Measurements from ENCODE around the gene ARHGAP30. TPM values are rescaled to one million over a fixed set of nuclear protein-coding genes. Genes with fewer than 3 reads are reported as not detected.
"Not testable (repeated sequence)": the region's sequence is repeated elsewhere in the genome, so short reads cannot be mapped to it uniquely, and the experiment has no call there.

The ARHGAP30 gene
- total RNA-seq, 1 donor from 2014 or later: 63.7 TPM

DNA sequence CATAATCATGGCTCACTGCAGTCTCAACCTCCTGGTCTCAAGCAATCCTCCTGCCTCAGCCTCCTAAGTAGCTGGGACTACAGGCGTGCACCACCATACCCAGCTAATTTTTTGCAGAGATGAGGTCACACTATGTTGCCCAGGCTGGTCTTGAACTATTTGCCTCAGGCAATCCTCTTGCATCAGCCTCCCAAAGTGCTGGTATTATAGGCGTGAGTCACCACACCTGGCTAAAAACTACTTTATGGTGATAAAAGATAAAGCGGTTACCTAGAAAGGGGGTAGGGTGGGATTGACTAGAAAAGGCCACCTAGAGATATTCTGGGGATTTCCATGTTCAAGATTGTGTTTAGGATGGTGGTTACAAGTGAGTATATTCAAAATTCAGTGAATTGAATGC, 35.9 kb downstream of the ARHGAP30 start:
- no peak overlapping the region for H3K4me3 ChIP-seq
- intact Hi-C loops (cut with DNase I): no loop called here
- no peaks in the 10 kb centered on the region for H3K9me3 ChIP-seq
- TF ChIP-seq, protein P1, sequence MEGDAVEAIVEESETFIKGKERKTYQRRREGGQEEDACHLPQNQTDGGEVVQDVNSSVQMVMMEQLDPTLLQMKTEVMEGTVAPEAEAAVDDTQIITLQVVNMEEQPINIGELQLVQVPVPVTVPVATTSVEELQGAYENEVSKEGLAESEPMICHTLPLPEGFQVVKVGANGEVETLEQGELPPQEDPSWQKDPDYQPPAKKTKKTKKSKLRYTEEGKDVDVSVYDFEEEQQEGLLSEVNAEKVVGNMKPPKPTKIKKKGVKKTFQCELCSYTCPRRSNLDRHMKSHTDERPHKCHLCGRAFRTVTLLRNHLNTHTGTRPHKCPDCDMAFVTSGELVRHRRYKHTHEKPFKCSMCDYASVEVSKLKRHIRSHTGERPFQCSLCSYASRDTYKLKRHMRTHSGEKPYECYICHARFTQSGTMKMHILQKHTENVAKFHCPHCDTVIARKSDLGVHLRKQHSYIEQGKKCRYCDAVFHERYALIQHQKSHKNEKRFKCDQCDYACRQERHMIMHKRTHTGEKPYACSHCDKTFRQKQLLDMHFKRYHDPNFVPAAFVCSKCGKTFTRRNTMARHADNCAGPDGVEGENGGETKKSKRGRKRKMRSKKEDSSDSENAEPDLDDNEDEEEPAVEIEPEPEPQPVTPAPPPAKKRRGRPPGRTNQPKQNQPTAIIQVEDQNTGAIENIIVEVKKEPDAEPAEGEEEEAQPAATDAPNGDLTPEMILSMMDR (IDR thresholded peaks at IDR 0.05): no peak
- H3K27me3 ChIP-seq (ENCODE audit: low read depth): no peaks in the 10 kb centered on the region
- H3K36me3 ChIP-seq: peaks cover 2% of the 10 kb centered on the region
- DNase-seq: no peak
- H3K4me1 ChIP-seq: peaks cover 15% of the 10 kb centered on the region
- H3K27ac ChIP-seq: no peak overlapping the region
- no peak for ATAC-seq

DNA sequence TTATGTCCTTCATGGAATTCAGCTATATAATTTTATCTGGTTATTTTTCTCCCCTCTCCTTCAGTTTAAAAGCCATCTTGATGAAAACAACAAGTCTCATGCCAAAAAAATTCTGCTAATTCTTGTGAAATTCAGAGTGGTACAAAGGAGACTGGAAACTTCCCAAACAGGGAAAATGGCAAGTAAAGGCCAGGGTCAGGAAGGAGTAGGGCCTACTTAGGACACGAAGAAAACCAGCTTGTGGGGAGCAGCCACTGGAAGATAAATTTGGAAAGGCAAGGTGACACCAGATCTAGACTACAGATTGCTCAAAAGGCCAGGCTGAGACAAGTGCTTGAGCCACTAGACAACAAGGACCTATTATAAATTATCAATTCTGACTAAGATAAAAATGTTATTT, 37.3 kb downstream of the ARHGAP30 start:
- no peaks in the 10 kb centered on the region for H3K9me3 ChIP-seq
- intact Hi-C loops (cut with DNase I): no loop called here

DNA sequence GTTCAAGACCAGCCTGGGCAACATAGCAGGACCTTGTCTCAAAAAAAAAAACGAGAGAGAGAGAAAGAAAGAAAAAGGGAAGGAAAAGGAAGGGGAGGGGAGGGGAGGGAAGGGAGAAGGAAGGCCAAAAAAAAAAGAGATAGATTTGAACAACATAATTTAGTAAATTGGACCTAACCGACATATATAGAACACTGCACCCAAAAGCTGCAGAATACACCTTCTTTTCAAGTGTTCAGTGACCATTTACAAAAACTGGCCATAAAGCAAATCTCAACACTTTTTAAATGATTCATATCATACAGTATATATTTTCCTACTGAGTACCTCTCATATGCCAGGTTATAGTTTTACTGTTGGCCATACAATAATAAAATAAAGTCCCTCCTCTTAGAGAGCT, 37.8 kb downstream of the ARHGAP30 start:
- no peaks in the 10 kb centered on the region for H3K27me3 ChIP-seq (ENCODE audit: low read depth)
- TF ChIP-seq, protein P1 (IDR thresholded peaks at IDR 0.05): no peak
- peaks cover 5% of the 10 kb centered on the region for H3K4me1 ChIP-seq
- H3K4me3 ChIP-seq: no peak overlapping the region
- ATAC-seq (no peak), DNase-seq (no peak)
- no peaks in the 10 kb centered on the region for H3K36me3 ChIP-seq
- no peak overlapping the region for H3K27ac ChIP-seq
- intact Hi-C loops (cut with DNase I): no loop called here
- no peaks in the 10 kb centered on the region for H3K9me3 ChIP-seq

More for the DNA sequence above, 37.3 kb downstream of the ARHGAP30 start:
- DNase-seq (no peak), ATAC-seq (peak in 1 of 2 donors; percentile 7)
- Histone ChIP-seq H3K4me3 (no peak overlapping the region), H3K36me3 (no peaks in the 10 kb centered on the region), H3K27ac (no peak overlapping the region), H3K4me1 (peaks cover 5% of the 10 kb centered on the region), H3K27me3 (ENCODE audit: low read depth) (no peaks in the 10 kb centered on the region)
- TF ChIP-seq, protein P1 (IDR thresholded peaks at IDR 0.05): no peak

DNA sequence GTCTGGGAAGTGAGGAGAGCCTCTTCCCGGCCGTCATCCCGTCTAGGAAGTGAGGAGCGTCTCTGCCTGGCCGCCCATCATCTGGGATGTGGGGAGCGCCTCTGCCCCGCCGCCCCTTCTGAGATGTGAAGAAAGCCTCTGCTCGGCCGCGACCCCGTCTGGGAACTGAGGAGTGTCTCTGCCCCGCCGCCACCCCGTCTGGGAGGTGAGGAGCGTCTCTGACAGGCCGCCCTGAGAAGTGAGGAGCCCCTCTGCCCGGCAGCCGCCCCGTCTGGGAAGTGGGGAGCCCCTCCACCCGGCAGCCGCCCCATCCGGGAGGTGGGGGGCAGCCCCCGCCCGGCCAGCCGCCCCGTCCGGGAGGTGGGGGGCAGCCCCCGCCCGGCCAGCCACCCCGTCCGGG, 40.2 kb downstream of the ARHGAP30 start:
- intact Hi-C loops (cut with DNase I); DNase-seq; ATAC-seq; H3K4me1 ChIP-seq; H3K9me3 ChIP-seq; H3K36me3 ChIP-seq; H3K4me3 ChIP-seq; H3K27me3 ChIP-seq (ENCODE audit: low read depth); H3K27ac ChIP-seq: not testable (repeated sequence)

DNA sequence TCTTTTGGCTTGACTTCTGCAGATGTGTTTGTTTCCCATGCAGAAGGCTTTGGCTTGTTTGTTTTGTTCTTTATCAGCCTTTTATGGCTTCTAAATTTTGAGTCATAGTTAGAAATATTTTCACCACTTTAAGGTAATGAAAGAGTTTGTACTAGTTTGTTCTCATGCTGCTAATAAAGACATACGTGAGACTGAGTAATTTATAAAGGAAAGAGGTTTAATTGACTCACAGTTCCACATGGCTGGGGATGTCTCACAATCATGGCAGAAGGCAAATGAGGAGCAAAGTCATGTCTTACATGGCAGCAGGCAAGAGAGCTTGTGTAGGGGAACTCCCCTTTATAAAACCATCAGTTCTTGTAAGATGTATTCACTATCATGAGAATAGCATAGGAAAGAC, 42.7 kb downstream of the ARHGAP30 start:
- H3K27ac ChIP-seq; H3K4me1 ChIP-seq; H3K4me3 ChIP-seq; intact Hi-C loops (cut with DNase I); ATAC-seq; H3K27me3 ChIP-seq (ENCODE audit: low read depth); DNase-seq; H3K36me3 ChIP-seq; H3K9me3 ChIP-seq: not testable (repeated sequence)

DNA sequence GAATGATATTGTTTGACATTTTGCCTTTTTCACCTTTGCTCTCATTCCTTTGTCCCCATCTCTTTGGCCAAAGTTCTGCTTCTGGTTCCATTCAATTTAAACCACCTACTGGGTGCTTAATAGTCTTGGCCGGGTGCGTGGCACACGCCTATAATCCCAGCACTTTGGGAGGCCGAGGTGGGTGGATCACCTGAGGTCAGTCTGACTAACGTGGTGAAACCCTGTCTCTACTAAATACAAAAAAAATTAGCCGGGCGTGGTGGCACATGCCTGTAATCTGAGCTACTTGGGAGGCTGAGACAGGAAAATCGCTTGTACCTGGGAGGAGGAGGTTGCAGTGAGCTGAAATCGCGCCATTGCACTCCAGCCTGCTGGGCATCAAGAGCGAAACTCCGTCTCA, 47.3 kb downstream of the ARHGAP30 start:
- intact Hi-C loops (cut with DNase I); H3K9me3 ChIP-seq; DNase-seq; H3K27me3 ChIP-seq (ENCODE audit: low read depth); H3K36me3 ChIP-seq; ATAC-seq; H3K4me3 ChIP-seq; H3K27ac ChIP-seq: not testable (repeated sequence)
- H3K4me1 ChIP-seq: peaks cover 32% of the 10 kb centered on the region

DNA sequence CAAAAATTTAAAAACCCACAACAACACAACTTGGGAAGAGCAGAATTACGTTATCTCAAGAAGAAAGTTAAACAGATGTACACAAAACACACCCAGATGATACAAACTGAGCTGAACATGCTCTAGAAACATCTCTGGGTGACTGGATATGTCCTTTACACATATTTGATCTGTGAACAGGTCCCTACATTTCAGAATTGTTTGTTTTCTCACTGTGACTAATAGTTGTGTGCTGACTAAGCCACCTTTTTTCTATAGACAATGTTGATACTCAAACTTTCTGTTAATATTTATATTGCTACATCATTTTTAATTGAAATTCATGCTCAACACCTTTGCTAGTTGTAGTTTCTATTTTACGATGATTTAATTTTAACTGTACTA, 47.7 kb downstream of the ARHGAP30 start:
- Histone ChIP-seq H3K27ac (peak overlapping the region; percentile 94), H3K4me1 (peaks cover 37% of the 10 kb centered on the region), H3K9me3 (no peaks in the 10 kb centered on the region), H3K4me3 (peak overlapping the region; percentile 91), H3K36me3 (no peaks in the 10 kb centered on the region), H3K27me3 (ENCODE audit: low read depth) (no peaks in the 10 kb centered on the region)
- TF ChIP-seq, protein P1 (IDR thresholded peaks at IDR 0.05): no peak
- DNase-seq: no peak
- intact Hi-C loops (cut with DNase I): no loop called here
- no peak for ATAC-seq

Measured in lower lobe of right lung (tissue), 2 donors.